Esophagus squamous epithelium (tissue), 4 donors: ENCODE results near the gene SPATA31D4.

ENCODE experiments used
- CTCF ChIP-seq, 6 experiments: fragments of 450-650 bp in 4 of 6; fragments of 200-600 bp in 2 of 6; sonication (generic) in 2 of 6; IDR thresholded peaks; one replicate each; pipeline ENCODE4 v1.5.1; 2016 to 2019; ENCODE audit warnings: antibody characterized with exemption in 6 of 6, mild to moderate bottlenecking in 4 of 6, moderate library complexity in 4 of 6
- POLR2A ChIP-seq, 4 donors: fragments of 450-650 bp; IDR thresholded peaks; one replicate each; pipeline ENCODE4 v1.6.1; 2017; ENCODE audit warnings: antibody characterized with exemption in 4 of 4, mild to moderate bottlenecking in 4 of 4, moderate library complexity in 3 of 4

GRCh38 chr9:81979196-81979595 lies 51.0 kb downstream of the SPATA31D4 start:
- no peak for TF ChIP-seq POLR2A (IDR thresholded peaks at IDR 0.05)
- no peak for TF ChIP-seq CTCF (IDR thresholded peaks at IDR 0.05)
